GM10248 (cell line): ENCODE measurements around the gene CTIF.

Experiments
- CTCF ChIA-PET: fragments of 300-600 bp; sonication (Branson Sonifier 250); formaldehyde crosslinking; extraction: SDS; loops from one replicate; lab custom pipeline; 2021; ENCODE audit warnings: antibody characterized with exemption; lab: Yijun Ruan, JAX
- POLR2A ChIA-PET: fragments of 350-650 bp; sonication (Branson Sonifier 250); formaldehyde crosslinking; extraction: SDS; loops from one replicate; lab custom pipeline; 2020; ENCODE audit warnings: antibody characterized with exemption; lab: Yijun Ruan, JAX
- DNase-seq: peaks from one replicate; pipeline ENCODE4 v3.0.0; 2012; ENCODE audit errors: extremely low spot score
- CTCF ChIP-seq: IDR thresholded peaks from 2 replicates; pipeline ENCODE4 v1.5.1; 2012; ENCODE audit warnings: mild to moderate bottlenecking, low read depth; ENCODE audit errors: extremely low read depth, missing control alignments, control extremely low read depth

Gene CTIF

GRCh38 chr18:48901145-48902022, 362.6 kb downstream of the CTIF start:
- ChIA-PET CTCF (interaction anchor here (0.8 to 1.3 kb wide), 2 partner anchors 124 to 153 kb away, joined by 3 read pairs; no protein-coding TSS in a partner anchor), POLR2A (no interaction called here)
- DNase-seq = no peak
- no peak for TF ChIP-seq CTCF

GRCh38 chr18:48902023-48902855, 363.4 kb downstream of the CTIF start:
- CTCF ChIA-PET = no interaction called here
- TF ChIP-seq CTCF = no peak
- DNase-seq = no peak
- POLR2A ChIA-PET = no interaction called here

- no peak for DNase-seq
- ChIA-PET POLR2A (no interaction called here), CTCF (no interaction called here)
- TF ChIP-seq CTCF = no peak
These were observed 364.2 kb downstream of the CTIF start for GRCh38 chr18:48902856-48903601.

- ChIA-PET POLR2A (interaction anchor here (0.6 kb wide), 1 partner anchor 28 kb away, joined by 3 read pairs; no protein-coding TSS in a partner anchor), CTCF (no interaction called here)
- no peak for DNase-seq
- no peak for TF ChIP-seq CTCF
These were observed 365.3 kb downstream of the CTIF start for GRCh38 chr18:48904091-48904490.

GRCh38 chr18:48904847-48905394, 366.1 kb downstream of the CTIF start:
- CTCF ChIA-PET = no interaction called here
- POLR2A ChIA-PET = no interaction called here
- no peak for DNase-seq
- no peak for TF ChIP-seq CTCF
